Measurements from ENCODE around the gene NFATC4. TPM values are rescaled to one million over a fixed set of nuclear protein-coding genes. Genes with fewer than 3 reads are reported as not detected.

Gene NFATC4
- polyA plus RNA-seq, 2 donors, result 20.9 to 25.6 TPM

GRCh38 chr14:24329073-24329663 is 38.8 kb upstream of the NFATC4 start:
- H3K27me3 ChIP-seq (ENCODE audit: control insufficient read depth in 1 of 2, insufficient read depth in 2 of 2, low read length in 2 of 2), result no peaks in the 10 kb centered on the region
- WGBS, 2 donors, result 90 to 94% methylated on average over 12 of the region's 12 CpGs
- no peak overlapping the region for H3K27ac ChIP-seq (ENCODE audit: low read depth in 2 of 2, low read length in 1 of 2)
- no peaks in the 10 kb centered on the region for H3K36me3 ChIP-seq (ENCODE audit: control insufficient read depth in 2 of 2, insufficient read depth in 2 of 2, low read length in 1 of 2)
- peaks cover 0 to 14% of the 10 kb centered on the region in 2 donors for H3K4me1 ChIP-seq (ENCODE audit: control insufficient read depth in 2 of 2, insufficient read depth in 2 of 2, low read length in 1 of 2)
- H3K4me3 ChIP-seq (ENCODE audit: low read depth in 1 of 2, low read length in 2 of 2), result no peak overlapping the region
- H3K9me3 ChIP-seq (ENCODE audit: control insufficient read depth in 2 of 2, insufficient read depth in 1 of 2, low read depth in 1 of 2, low read length in 1 of 2), result no peaks in the 10 kb centered on the region

GRCh38 chr14:24329736-24330135 is 38.2 kb upstream of the NFATC4 start:
- Histone ChIP-seq H3K4me3 (ENCODE audit: low read depth in 1 of 2, low read length in 2 of 2) (no peak overlapping the region), H3K27me3 (ENCODE audit: control insufficient read depth in 1 of 2, insufficient read depth in 2 of 2, low read length in 2 of 2) (no peaks in the 10 kb centered on the region), H3K4me1 (ENCODE audit: control insufficient read depth in 2 of 2, insufficient read depth in 2 of 2, low read length in 1 of 2) (peaks cover 0 to 16% of the 10 kb centered on the region in 2 donors), H3K27ac (ENCODE audit: low read depth in 2 of 2, low read length in 1 of 2) (no peak overlapping the region), H3K36me3 (ENCODE audit: control insufficient read depth in 2 of 2, insufficient read depth in 2 of 2, low read length in 1 of 2) (no peaks in the 10 kb centered on the region), H3K9me3 (ENCODE audit: control insufficient read depth in 2 of 2, insufficient read depth in 1 of 2, low read depth in 1 of 2, low read length in 1 of 2) (no peaks in the 10 kb centered on the region)
- 69 to 72% methylated on average over 9 of the region's 9 CpGs for WGBS, 2 donors

- Histone ChIP-seq H3K9me3 (ENCODE audit: control insufficient read depth in 2 of 2, insufficient read depth in 1 of 2, low read depth in 1 of 2, low read length in 1 of 2) (no peaks in the 10 kb centered on the region), H3K27me3 (ENCODE audit: control insufficient read depth in 1 of 2, insufficient read depth in 2 of 2, low read length in 2 of 2) (no peaks in the 10 kb centered on the region), H3K36me3 (ENCODE audit: control insufficient read depth in 2 of 2, insufficient read depth in 2 of 2, low read length in 1 of 2) (no peaks in the 10 kb centered on the region), H3K27ac (ENCODE audit: low read depth in 2 of 2, low read length in 1 of 2) (no peak overlapping the region), H3K4me3 (ENCODE audit: low read depth in 1 of 2, low read length in 2 of 2) (no peak overlapping the region), H3K4me1 (ENCODE audit: control insufficient read depth in 2 of 2, insufficient read depth in 2 of 2, low read length in 1 of 2) (peaks cover 0 to 17% of the 10 kb centered on the region in 2 donors)
- 94% methylated on average over 10 of the region's 10 CpGs for WGBS, 2 donors
Observed at GRCh38 chr14:24330973-24331674, 36.9 kb upstream of the NFATC4 start.

- H3K27ac ChIP-seq (ENCODE audit: low read depth in 2 of 2, low read length in 1 of 2), result no peak overlapping the region
- no peak overlapping the region for H3K4me3 ChIP-seq (ENCODE audit: low read depth in 1 of 2, low read length in 2 of 2)
- no peaks in the 10 kb centered on the region for H3K36me3 ChIP-seq (ENCODE audit: control insufficient read depth in 2 of 2, insufficient read depth in 2 of 2, low read length in 1 of 2)
- H3K9me3 ChIP-seq (ENCODE audit: control insufficient read depth in 2 of 2, insufficient read depth in 1 of 2, low read depth in 1 of 2, low read length in 1 of 2), result no peaks in the 10 kb centered on the region
- peaks cover 0 to 17% of the 10 kb centered on the region in 2 donors for H3K4me1 ChIP-seq (ENCODE audit: control insufficient read depth in 2 of 2, insufficient read depth in 2 of 2, low read length in 1 of 2)
- H3K27me3 ChIP-seq (ENCODE audit: control insufficient read depth in 1 of 2, insufficient read depth in 2 of 2, low read length in 2 of 2), result no peaks in the 10 kb centered on the region
- 57 to 58% methylated on average over 26 of the region's 26 CpGs for WGBS, 2 donors
Observed at GRCh38 chr14:24331731-24332267, 36.2 kb upstream of the NFATC4 start.

- peak overlapping the region; percentile 15 to 29 for H3K4me3 ChIP-seq (ENCODE audit: low read depth in 1 of 2, low read length in 2 of 2)
- peaks cover 0 to 17% of the 10 kb centered on the region in 2 donors for H3K4me1 ChIP-seq (ENCODE audit: control insufficient read depth in 2 of 2, insufficient read depth in 2 of 2, low read length in 1 of 2)
- no peak overlapping the region for H3K27ac ChIP-seq (ENCODE audit: low read depth in 2 of 2, low read length in 1 of 2)
Observed at GRCh38 chr14:24332268-24332993, 35.6 kb upstream of the NFATC4 start.

GRCh38 chr14:24334431-24335291 is 33.3 kb upstream of the NFATC4 start, which contains the start of gene ADCY4:
Gene ADCY4 (minus strand): TSS chr14:24335071. CDS start chr14:24334652, 419 bp downstream.
- peak within 1 kb of the TSS; percentile 14 to 51 for H3K27ac ChIP-seq (ENCODE audit: low read depth in 2 of 2, low read length in 1 of 2)
- H3K27me3 ChIP-seq (ENCODE audit: control insufficient read depth in 1 of 2, insufficient read depth in 2 of 2, low read length in 2 of 2), result no peaks in the 10 kb centered on the region
- H3K36me3 ChIP-seq (ENCODE audit: control insufficient read depth in 2 of 2, insufficient read depth in 2 of 2, low read length in 1 of 2), result peaks cover 0 to 4% of the 10 kb centered on the region in 2 donors
- peaks cover 5 to 22% of the 10 kb centered on the region in 2 donors for H3K4me1 ChIP-seq (ENCODE audit: control insufficient read depth in 2 of 2, insufficient read depth in 2 of 2, low read length in 1 of 2)
- H3K4me3 ChIP-seq (ENCODE audit: low read depth in 1 of 2, low read length in 2 of 2), result peak within 1 kb of the TSS; percentile 23 to 40
- 7 to 8% methylated on average over 63 to 65 of the region's 65 CpGs for WGBS, 2 donors
- H3K9me3 ChIP-seq (ENCODE audit: control insufficient read depth in 2 of 2, insufficient read depth in 1 of 2, low read depth in 1 of 2, low read length in 1 of 2), result no peaks in the 10 kb centered on the region

More at GRCh38 chr14:24332268-24332993, 35.6 kb upstream of the NFATC4 start:
- WGBS, 2 donors, result 15 to 18% methylated on average over 56 of the region's 56 CpGs
- Histone ChIP-seq H3K36me3 (ENCODE audit: control insufficient read depth in 2 of 2, insufficient read depth in 2 of 2, low read length in 1 of 2) (peaks cover 0 to 2% of the 10 kb centered on the region in 2 donors), H3K27me3 (ENCODE audit: control insufficient read depth in 1 of 2, insufficient read depth in 2 of 2, low read length in 2 of 2) (no peaks in the 10 kb centered on the region), H3K9me3 (ENCODE audit: control insufficient read depth in 2 of 2, insufficient read depth in 1 of 2, low read depth in 1 of 2, low read length in 1 of 2) (no peaks in the 10 kb centered on the region)

- no peak overlapping the region for H3K4me3 ChIP-seq (ENCODE audit: low read depth in 1 of 2, low read length in 2 of 2)
- peaks cover 5 to 22% of the 10 kb centered on the region in 2 donors for H3K4me1 ChIP-seq (ENCODE audit: control insufficient read depth in 2 of 2, insufficient read depth in 2 of 2, low read length in 1 of 2)
- 75 to 77% methylated on average over 12 of the region's 12 CpGs for WGBS, 2 donors
- H3K27me3 ChIP-seq (ENCODE audit: control insufficient read depth in 1 of 2, insufficient read depth in 2 of 2, low read length in 2 of 2), result no peaks in the 10 kb centered on the region
- peak overlapping the region; percentile 14 to 30 for H3K27ac ChIP-seq (ENCODE audit: low read depth in 2 of 2, low read length in 1 of 2)
- no peaks in the 10 kb centered on the region for H3K9me3 ChIP-seq (ENCODE audit: control insufficient read depth in 2 of 2, insufficient read depth in 1 of 2, low read depth in 1 of 2, low read length in 1 of 2)
- peaks cover 0 to 4% of the 10 kb centered on the region in 2 donors for H3K36me3 ChIP-seq (ENCODE audit: control insufficient read depth in 2 of 2, insufficient read depth in 2 of 2, low read length in 1 of 2)
Observed at GRCh38 chr14:24335461-24336171, 32.4 kb upstream of the NFATC4 start.

- H3K4me3 ChIP-seq (ENCODE audit: low read depth in 1 of 2, low read length in 2 of 2), result no peak overlapping the region
- no peak overlapping the region for H3K27ac ChIP-seq (ENCODE audit: low read depth in 2 of 2, low read length in 1 of 2)
- no peaks in the 10 kb centered on the region for H3K27me3 ChIP-seq (ENCODE audit: control insufficient read depth in 1 of 2, insufficient read depth in 2 of 2, low read length in 2 of 2)
- H3K4me1 ChIP-seq (ENCODE audit: control insufficient read depth in 2 of 2, insufficient read depth in 2 of 2, low read length in 1 of 2), result peaks cover 5 to 18% of the 10 kb centered on the region in 2 donors
- H3K36me3 ChIP-seq (ENCODE audit: control insufficient read depth in 2 of 2, insufficient read depth in 2 of 2, low read length in 1 of 2), result peaks cover 0 to 4% of the 10 kb centered on the region in 2 donors
- no peaks in the 10 kb centered on the region for H3K9me3 ChIP-seq (ENCODE audit: control insufficient read depth in 2 of 2, insufficient read depth in 1 of 2, low read depth in 1 of 2, low read length in 1 of 2)
- WGBS, 2 donors, result 83 to 85% methylated on average over 7 of the region's 7 CpGs
Observed at GRCh38 chr14:24337144-24337823, 30.7 kb upstream of the NFATC4 start.

Measured in esophagus (tissue), 2 donors.